Natural killer cell treated with Interleukin-12 subunit alpha and Interleukin-12 subunit beta and Interleukin-15 and Interleukin-18, amount 100 ng/mL, for 72 hours (primary cell): ENCODE data around the gene CLSTN1. TPM values are rescaled to one million over a fixed set of nuclear protein-coding genes. Genes with fewer than 3 reads are reported as not detected.
"Not testable (repeated sequence)": the region's sequence is repeated elsewhere in the genome, so short reads cannot be mapped to it uniquely, and the experiment has no call there.

ENCODE experiments used
- ATAC-seq, 2 donors: fragments of 150-1000 bp; cut with Tn5 transposase in 1 of 2; sonication (Bioruptor Pico), chemical (Tn5 transposase) in 1 of 2; 2 replicates each; pipeline ENCODE4 v1.10.0; 2021
- DNase-seq: peaks from one replicate; pipeline ENCODE4 v3.0.0; 2022; ENCODE audit warnings: low spot score
- H3K27ac Mint-ChIP-seq, 2 donors: 1 replicate in 1 of 2; 2 replicates in 1 of 2; pipeline ENCODE4 v1.8.0; 2022; ENCODE audit warnings: mixed read lengths in 2 of 2, mild to moderate bottlenecking in 1 of 2, moderate library complexity in 1 of 2
- H3K27me3 Mint-ChIP-seq, 2 donors: 1 replicate in 1 of 2; 2 replicates in 1 of 2; pipeline ENCODE4 v1.8.0; 2022; ENCODE audit warnings: mixed read lengths in 2 of 2
- H3K36me3 Mint-ChIP-seq: one replicate; pipeline ENCODE4 v1.8.0; 2022; ENCODE audit warnings: mixed read lengths
- H3K4me1 Mint-ChIP-seq, 2 donors: 1 replicate in 1 of 2; 2 replicates in 1 of 2; pipeline ENCODE4 v1.8.0; 2022; ENCODE audit warnings: low read depth in 2 of 2, mixed read lengths in 2 of 2, mild to moderate bottlenecking in 1 of 2
- H3K4me3 Mint-ChIP-seq: one replicate; pipeline ENCODE4 v1.8.0; 2022; ENCODE audit warnings: mixed read lengths
- H3K9me3 Mint-ChIP-seq: 2 replicates; pipeline ENCODE4 v1.8.0; 2022; ENCODE audit warnings: mixed read lengths
- total RNA-seq, 2 donors: library from RNA; stranded (reverse); gene quantifications; one replicate each; pipeline ENCODE4 v1.2.3, GENCODE V29; 2022

Gene CLSTN1
- total RNA-seq, 2 donors from 2014 or later = 57.3 to 66.4 TPM

DNA sequence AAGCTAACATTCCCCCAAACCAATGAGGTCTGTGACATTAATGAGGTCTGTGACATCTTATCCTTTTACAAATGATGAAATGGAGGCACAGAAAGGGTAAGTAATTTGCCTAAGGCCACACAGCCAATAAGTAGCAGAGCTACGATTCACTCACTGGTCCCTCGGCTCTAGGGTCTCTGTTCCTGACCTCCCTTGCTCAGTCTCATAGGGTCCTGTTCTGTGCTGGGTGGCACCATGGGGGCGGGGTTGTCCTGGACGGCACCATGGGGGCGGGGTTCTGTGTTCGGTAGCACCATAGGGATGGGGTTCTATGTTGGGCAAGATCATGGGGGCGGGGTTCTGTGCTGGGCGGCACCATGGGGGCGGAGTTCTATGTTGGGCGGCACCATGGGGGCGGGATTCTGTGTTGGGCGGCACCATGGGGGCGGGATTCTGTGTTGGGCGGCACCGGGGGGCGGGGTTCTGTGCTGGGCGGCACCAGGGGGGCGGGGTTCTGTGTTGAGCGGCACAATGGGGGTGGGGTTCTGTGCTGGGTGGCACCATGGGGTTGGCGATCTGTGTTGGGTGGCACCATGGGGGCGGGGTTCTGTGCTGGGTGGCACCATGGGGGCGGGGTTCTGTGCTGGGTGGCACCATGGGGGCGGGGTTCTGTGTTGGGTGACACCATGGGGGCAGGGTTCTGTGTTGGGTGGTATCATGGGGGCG, 55.6 kb downstream of the CLSTN1 start:
- Mint-ChIP-seq H3K9me3 (no peaks in the 10 kb centered on the region), H3K4me3 (no peak overlapping the region), H3K27me3 (no peaks in the 10 kb centered on the region), H3K36me3 (no peaks in the 10 kb centered on the region), H3K27ac (no peak overlapping the region), H3K4me1 (peaks cover 5 to 19% of the 10 kb centered on the region in 2 donors)
- ATAC-seq (peak; percentile 45 to 49), DNase-seq (no peak)

DNA sequence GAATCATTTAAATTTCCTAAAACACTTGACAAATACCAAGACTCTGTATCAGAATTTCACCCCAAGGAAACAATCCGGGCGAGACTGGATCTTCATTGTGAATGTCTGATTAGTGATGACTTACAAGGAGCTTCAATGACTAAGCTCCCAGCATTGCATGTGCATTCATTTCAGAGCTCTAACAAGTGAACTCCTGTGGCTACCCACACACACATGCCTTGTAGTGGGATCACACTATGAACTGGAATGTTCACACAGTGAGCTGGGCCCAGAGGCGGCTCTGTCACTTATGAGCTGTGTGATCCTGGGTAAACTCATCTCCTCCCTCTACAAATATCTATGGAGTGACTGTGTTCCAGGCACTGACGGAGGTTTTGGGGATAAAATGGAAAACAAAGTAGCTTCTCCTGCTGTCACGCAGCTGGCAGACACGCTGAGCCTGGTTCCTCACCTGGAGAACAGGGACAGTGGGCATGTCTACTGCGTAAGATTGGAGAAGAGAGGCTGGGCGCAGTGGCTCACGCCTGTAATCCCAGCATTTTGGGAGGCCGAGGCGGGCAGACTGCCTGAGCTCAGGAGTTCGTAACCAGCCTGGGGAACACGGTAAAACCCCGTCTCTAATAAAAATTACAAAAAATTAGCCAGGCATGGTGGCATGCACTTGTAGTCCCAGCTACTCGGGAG, 56.9 kb downstream of the CLSTN1 start:
- DNase-seq (no peak), ATAC-seq (no peak)
- H3K36me3 Mint-ChIP-seq = no peaks in the 10 kb centered on the region
- H3K9me3 Mint-ChIP-seq = no peaks in the 10 kb centered on the region
- H3K4me3 Mint-ChIP-seq = no peak overlapping the region
- H3K27me3 Mint-ChIP-seq = no peaks in the 10 kb centered on the region
- no peak overlapping the region for H3K27ac Mint-ChIP-seq
- peaks cover 5 to 22% of the 10 kb centered on the region in 2 donors for H3K4me1 Mint-ChIP-seq

DNA sequence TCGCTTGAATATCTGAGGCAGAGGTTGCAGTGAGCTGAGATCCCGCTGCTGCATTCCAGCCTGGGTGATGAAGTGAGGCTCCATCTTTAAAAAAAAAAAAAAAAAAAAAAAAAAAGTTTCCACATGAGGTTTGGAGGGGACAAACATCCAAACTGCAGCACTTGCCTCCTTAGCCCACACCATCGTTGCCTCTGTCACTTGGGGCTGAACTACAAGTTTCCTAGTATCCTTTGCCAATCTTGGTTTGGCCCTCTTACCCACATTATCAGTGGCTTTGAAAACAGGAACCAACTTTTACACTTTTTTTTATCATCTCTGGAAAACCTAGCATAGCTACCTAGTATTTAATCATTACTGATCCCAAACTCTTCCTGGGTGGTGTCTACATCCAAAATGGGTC, 59.2 kb downstream of the CLSTN1 start:
- Mint-ChIP-seq H3K27me3 (no peaks in the 10 kb centered on the region), H3K27ac (peak overlapping the region in 1 of 2 donors; percentile 41), H3K4me3 (no peak overlapping the region), H3K36me3 (no peaks in the 10 kb centered on the region), H3K9me3 (no peaks in the 10 kb centered on the region), H3K4me1 (peaks cover 9 to 28% of the 10 kb centered on the region in 2 donors)
- ATAC-seq (no peak), DNase-seq (no peak)

DNA sequence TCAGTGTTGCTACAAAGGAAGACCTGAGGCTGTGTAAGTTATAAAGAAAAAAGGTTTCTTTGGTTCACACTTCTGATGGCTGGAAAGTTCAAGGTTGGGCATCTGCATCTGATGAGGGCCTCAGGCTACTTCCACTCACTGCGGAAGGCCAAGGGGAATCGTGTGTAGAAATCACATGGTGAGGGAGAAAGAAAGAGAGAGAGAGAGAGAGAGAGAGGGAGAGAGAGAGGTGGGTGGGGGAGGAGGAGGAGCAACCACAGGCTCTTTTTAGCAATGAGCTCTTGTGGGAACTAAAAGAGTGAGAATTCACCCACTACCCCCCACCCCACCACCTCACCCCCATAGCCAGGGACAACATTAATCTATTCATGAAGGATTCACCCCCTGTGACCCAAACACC, 59.9 kb downstream of the CLSTN1 start:
- H3K4me1 Mint-ChIP-seq = peaks cover 9 to 24% of the 10 kb centered on the region in 2 donors
- no peaks in the 10 kb centered on the region for H3K9me3 Mint-ChIP-seq
- no peak overlapping the region for H3K27ac Mint-ChIP-seq
- ATAC-seq (no peak), DNase-seq (no peak)
- H3K36me3 Mint-ChIP-seq = no peaks in the 10 kb centered on the region
- no peak overlapping the region for H3K4me3 Mint-ChIP-seq
- H3K27me3 Mint-ChIP-seq = no peaks in the 10 kb centered on the region

DNA sequence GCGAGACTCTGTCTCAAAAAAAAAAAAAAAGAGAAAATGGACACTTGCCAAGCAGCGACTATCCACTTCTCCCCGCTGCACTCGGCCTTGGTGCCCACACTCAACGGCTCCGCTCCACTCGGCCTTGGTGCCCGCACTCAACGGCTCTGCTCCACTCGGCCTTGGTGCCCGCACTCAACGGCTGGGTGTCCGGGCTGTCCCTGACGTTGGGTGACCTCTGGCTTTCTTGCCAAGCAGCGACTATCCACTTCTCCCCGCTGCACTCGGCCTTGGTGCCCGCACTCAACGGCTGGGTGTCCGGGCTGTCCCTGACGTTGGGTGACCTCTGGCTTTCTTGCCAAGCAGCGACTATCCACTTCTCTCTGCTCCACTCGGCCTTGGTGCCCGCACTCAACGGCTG, 61.3 kb downstream of the CLSTN1 start:
- not testable (repeated sequence) for H3K27me3 Mint-ChIP-seq, H3K36me3 Mint-ChIP-seq

DNA sequence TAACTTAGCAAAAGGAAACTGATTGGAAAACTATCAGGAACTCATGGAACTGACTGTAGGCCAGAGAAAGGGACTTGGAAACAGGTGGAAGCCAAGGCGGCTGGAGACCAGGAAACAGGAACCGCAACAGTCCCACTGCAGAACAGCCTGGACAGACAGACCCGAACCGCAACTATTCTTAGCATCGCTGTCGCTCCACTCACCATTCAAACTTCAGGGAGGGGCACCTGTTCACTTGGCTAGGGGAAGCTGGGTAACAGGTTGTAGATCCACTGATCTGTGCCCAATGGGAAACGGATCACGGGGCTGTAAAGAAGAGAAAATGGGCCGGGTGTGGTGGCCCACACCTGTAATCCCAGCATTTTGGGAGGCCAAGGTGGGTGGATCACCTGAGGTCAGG, 61.9 kb downstream of the CLSTN1 start:
- no peak for ATAC-seq
- H3K9me3 Mint-ChIP-seq = no peaks in the 10 kb centered on the region

More for the DNA sequence above, 61.3 kb downstream of the CLSTN1 start:
- not testable (repeated sequence) for H3K9me3 Mint-ChIP-seq, H3K4me3 Mint-ChIP-seq, ATAC-seq, DNase-seq, H3K27ac Mint-ChIP-seq
- H3K4me1 Mint-ChIP-seq = peaks cover 9 to 20% of the 10 kb centered on the region in 2 donors

GRCh38 chr1:9760824-9761223, 62.9 kb downstream of the CLSTN1 start:
- no peak for ATAC-seq
- H3K4me3 Mint-ChIP-seq = no peak overlapping the region
- H3K27me3 Mint-ChIP-seq = no peaks in the 10 kb centered on the region
- DNase-seq = no peak
- H3K36me3 Mint-ChIP-seq = no peaks in the 10 kb centered on the region
- H3K27ac Mint-ChIP-seq = no peak overlapping the region
- H3K4me1 Mint-ChIP-seq = peaks cover 9 to 17% of the 10 kb centered on the region in 2 donors
- H3K9me3 Mint-ChIP-seq = no peaks in the 10 kb centered on the region

More for the DNA sequence above, 61.9 kb downstream of the CLSTN1 start:
- DNase-seq = no peak
- Mint-ChIP-seq H3K4me3 (no peak overlapping the region), H3K4me1 (peaks cover 9 to 18% of the 10 kb centered on the region in 2 donors), H3K27ac (no peak overlapping the region), H3K27me3 (no peaks in the 10 kb centered on the region), H3K36me3 (no peaks in the 10 kb centered on the region)

DNA sequence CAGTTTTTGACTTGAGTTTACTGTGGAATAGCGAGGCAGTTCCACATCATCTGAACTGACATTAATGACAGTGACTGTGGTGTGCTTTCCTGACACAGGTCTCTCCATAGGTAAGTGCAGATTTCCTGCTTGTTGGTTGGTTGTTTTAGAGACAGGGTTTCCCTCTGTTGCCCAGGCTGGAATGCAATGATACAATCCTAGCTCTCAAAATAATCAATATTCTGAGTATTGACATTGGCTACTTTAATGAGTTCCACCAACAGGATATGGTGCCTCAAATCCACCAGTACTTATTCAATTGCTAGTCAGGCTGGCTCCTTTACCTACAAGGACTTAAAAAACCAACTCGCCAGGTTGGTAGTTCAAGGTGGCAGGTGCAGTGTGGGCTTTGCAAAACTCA, 63.8 kb downstream of the CLSTN1 start:
- DNase-seq (no peak), ATAC-seq (no peak)
- H3K4me3 Mint-ChIP-seq = no peak overlapping the region
- no peak overlapping the region for H3K27ac Mint-ChIP-seq
- H3K36me3 Mint-ChIP-seq = no peaks in the 10 kb centered on the region
- no peaks in the 10 kb centered on the region for H3K9me3 Mint-ChIP-seq
- peaks cover 9 to 21% of the 10 kb centered on the region in 2 donors for H3K4me1 Mint-ChIP-seq
- H3K27me3 Mint-ChIP-seq = no peaks in the 10 kb centered on the region

DNA sequence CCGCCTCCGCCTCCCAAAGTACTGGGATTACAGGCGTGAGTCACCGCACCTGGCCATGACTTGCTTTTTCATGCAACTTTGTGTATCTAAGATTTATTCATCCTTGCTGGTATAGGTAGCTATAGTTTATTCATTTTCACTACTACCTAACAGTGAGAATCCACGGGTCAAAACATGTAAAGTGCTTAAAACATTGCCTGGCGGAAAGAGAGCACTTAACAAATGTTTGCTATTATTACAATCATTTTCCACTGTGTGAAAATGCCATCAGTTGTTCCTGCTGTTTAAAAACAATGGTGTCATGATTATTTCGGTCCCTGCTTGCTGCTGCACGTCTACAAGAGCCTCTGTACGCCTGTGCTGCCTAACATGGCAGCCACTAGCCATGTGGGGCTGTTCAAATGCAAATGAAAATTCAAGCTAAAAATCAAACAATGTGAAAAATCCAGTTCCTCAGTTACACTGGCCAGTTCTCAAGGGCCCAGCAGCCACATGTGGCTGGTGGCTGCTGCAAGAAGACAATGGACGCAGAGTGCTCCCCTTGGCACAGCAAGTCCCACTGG, 65.1 kb downstream of the CLSTN1 start:
- Mint-ChIP-seq H3K9me3 (no peaks in the 10 kb centered on the region), H3K27me3 (no peaks in the 10 kb centered on the region), H3K27ac (no peak overlapping the region), H3K4me1 (peaks cover 5 to 13% of the 10 kb centered on the region in 2 donors), H3K36me3 (no peaks in the 10 kb centered on the region), H3K4me3 (no peak overlapping the region)
- no peak for DNase-seq
- ATAC-seq = no peak

- H3K27ac Mint-ChIP-seq = peak overlapping the region in 1 of 2 donors; percentile 2
- no peak overlapping the region for H3K4me3 Mint-ChIP-seq
- no peaks in the 10 kb centered on the region for H3K27me3 Mint-ChIP-seq
- DNase-seq = no peak
- H3K36me3 Mint-ChIP-seq = peaks cover 5% of the 10 kb centered on the region
- H3K4me1 Mint-ChIP-seq = peaks cover 4 to 8% of the 10 kb centered on the region in 2 donors
- no peaks in the 10 kb centered on the region for H3K9me3 Mint-ChIP-seq
- no peak for ATAC-seq
Measured at GRCh38 chr1:9755441-9755995, 68.2 kb downstream of the CLSTN1 start.

- Mint-ChIP-seq H3K36me3 (peaks cover 5% of the 10 kb centered on the region), H3K9me3 (no peaks in the 10 kb centered on the region), H3K27ac (no peak overlapping the region), H3K4me1 (peaks cover 4 to 6% of the 10 kb centered on the region in 2 donors), H3K4me3 (no peak overlapping the region), H3K27me3 (no peaks in the 10 kb centered on the region)
- DNase-seq = no peak
- ATAC-seq = peak in 1 of 2 donors; percentile 43
Measured at GRCh38 chr1:9753121-9753531, 70.6 kb downstream of the CLSTN1 start.

DNA sequence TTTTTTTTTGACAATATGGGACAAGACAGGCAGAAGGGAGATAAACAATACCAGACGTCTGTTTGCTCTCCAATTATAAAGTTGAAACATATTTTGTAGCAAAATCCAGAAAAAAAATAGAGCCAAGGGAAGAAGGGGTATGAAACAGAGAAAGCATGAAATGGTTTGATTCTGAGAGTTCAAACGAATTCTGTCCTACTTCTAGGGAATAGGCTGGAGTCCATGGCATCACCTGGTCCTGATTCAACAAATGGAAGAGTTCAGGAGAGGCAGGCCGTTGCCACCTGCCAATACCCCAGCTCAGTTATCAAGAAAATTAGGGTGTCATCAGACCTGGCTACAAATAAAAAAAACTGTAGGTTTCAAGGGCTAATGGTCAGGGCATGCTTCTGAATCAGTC, 71.8 kb downstream of the CLSTN1 start:
- no peak overlapping the region for H3K27ac Mint-ChIP-seq
- no peak for DNase-seq
- ATAC-seq = no peak
- H3K27me3 Mint-ChIP-seq = no peaks in the 10 kb centered on the region
- H3K4me3 Mint-ChIP-seq = no peak overlapping the region
- peaks cover 5% of the 10 kb centered on the region for H3K36me3 Mint-ChIP-seq
- H3K9me3 Mint-ChIP-seq = no peaks in the 10 kb centered on the region
- H3K4me1 Mint-ChIP-seq = peaks cover 4 to 6% of the 10 kb centered on the region in 2 donors

GRCh38 chr1:9749361-9749760, 74.4 kb downstream of the CLSTN1 start:
- H3K27me3 Mint-ChIP-seq = no peaks in the 10 kb centered on the region
- peaks cover 2 to 4% of the 10 kb centered on the region in 2 donors for H3K4me1 Mint-ChIP-seq
- peaks cover 5% of the 10 kb centered on the region for H3K36me3 Mint-ChIP-seq
- no peak for ATAC-seq
- H3K9me3 Mint-ChIP-seq = no peaks in the 10 kb centered on the region
- no peak for DNase-seq
- no peak overlapping the region for H3K4me3 Mint-ChIP-seq
- no peak overlapping the region for H3K27ac Mint-ChIP-seq

DNA sequence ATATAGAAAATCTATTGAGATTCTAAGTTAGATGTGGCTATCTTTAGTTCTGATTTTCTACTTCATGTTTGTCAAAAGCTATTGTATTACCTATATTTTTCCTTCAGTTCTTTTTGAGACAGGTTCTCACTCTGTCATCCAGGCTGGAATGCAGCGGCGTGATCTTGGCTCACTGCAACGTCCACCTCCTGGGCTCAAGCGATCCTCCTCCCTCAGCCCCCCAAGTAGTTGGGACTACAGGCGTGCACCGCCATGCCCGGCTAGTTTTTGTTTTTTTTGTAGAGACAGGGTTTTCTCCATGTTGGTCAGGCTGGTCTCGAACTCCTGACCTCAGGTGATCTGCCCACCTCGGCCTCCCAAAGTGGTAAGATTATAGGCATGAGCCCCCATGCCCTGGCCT, 75.4 kb downstream of the CLSTN1 start:
- H3K27me3 Mint-ChIP-seq, ATAC-seq, H3K9me3 Mint-ChIP-seq, DNase-seq, H3K36me3 Mint-ChIP-seq, H3K4me1 Mint-ChIP-seq, H3K27ac Mint-ChIP-seq, H3K4me3 Mint-ChIP-seq: not testable (repeated sequence)
